Measurements from ENCODE around the gene RBMS1. TPM values are rescaled to one million over a fixed set of nuclear protein-coding genes. Genes with fewer than 3 reads are reported as not detected.

The RBMS1 gene
- total RNA-seq, 1 experiment from 2014 or later = 77.5 TPM

DNA sequence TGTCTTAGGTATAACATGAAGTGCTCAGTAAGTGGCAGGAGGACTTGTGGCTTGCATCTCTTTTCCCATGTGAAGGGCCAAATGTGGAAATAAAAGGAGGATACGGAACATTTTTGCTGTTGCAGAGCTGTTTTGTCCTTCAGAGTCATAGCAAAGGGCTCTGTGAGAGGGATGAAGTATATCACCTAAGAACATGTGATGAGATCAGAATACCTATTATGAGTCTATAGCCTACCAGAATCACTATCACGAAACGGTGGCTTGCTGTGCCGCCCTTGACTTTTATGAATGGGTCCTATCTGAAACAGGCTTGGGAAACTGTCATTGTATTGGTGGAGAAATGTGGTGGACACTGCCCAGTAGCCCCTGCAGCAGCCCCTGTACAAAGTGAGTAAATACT lies 226.6 kb downstream of the RBMS1 start:
- Histone ChIP-seq H2BK5ac (ENCODE audit: insufficient read length, low read length) (no peak overlapping the region), H3K79me2 (ENCODE audit: insufficient read depth, low read length) (no peaks in the 10 kb centered on the region), H2BK15ac (ENCODE audit: low read depth, low read length) (no peak overlapping the region), H4K20me1 (ENCODE audit: control insufficient read depth, insufficient read depth, insufficient read length) (no peaks in the 10 kb centered on the region), H3K27me3 (ENCODE audit: insufficient read depth, low read length) (no peaks in the 10 kb centered on the region; the same call in 1 of the 2 replicates), H4K5ac (ENCODE audit: insufficient read length, low read depth, low read length) (no peak overlapping the region), H3T11ph (ENCODE audit: low read length) (no peak overlapping the region), H3K79me1 (ENCODE audit: insufficient read depth, low read depth, low read length, poor library complexity, severe bottlenecking) (no peaks in the 10 kb centered on the region), H3K23me2 (ENCODE audit: insufficient read length, low read depth, low read length, poor library complexity, severe bottlenecking) (peaks cover 5% of the 10 kb centered on the region), H2BK20ac (ENCODE audit: low read depth, low read length, poor library complexity, severe bottlenecking) (no peak overlapping the region), H2BK12ac (ENCODE audit: insufficient read length, low read depth, low read length) (no peak overlapping the region), H3K9ac (ENCODE audit: extremely low read depth, insufficient read length, low read length) (no peak overlapping the region), H4K91ac (ENCODE audit: insufficient read length, low read depth, low read length) (no peak overlapping the region), H3K56ac (ENCODE audit: insufficient read length, low read depth, low read length) (no peak overlapping the region), H2AK5ac (ENCODE audit: insufficient read length, low read length) (no peak overlapping the region), H2BK120ac (ENCODE audit: low read depth, low read length, poor library complexity, severe bottlenecking) (no peak overlapping the region), H4K8ac (replicated peaks; ENCODE audit: insufficient read length, low read depth, low read length) (no peak overlapping the region), H3K4ac (ENCODE audit: low read depth, low read length) (no peak overlapping the region), H3K4me2 (ENCODE audit: insufficient read depth, insufficient read length, low read length) (no peak overlapping the region), H3K9me3 (ENCODE audit: control insufficient read depth, low read depth, low read length) (no peaks in the 10 kb centered on the region), H3K23ac (ENCODE audit: insufficient read length, low read depth, low read length) (no peak overlapping the region), H3K18ac (ENCODE audit: insufficient read length, low read depth, low read length) (no peak overlapping the region), H3K4me1 (ENCODE audit: insufficient read depth, low read length) (peaks cover 8% of the 10 kb centered on the region; the same call in 1 of the 2 replicates), H3K27ac (ENCODE audit: insufficient read length, low read depth, low read length) (no peak overlapping the region), H2AFZ (ENCODE audit: low read length) (no peak overlapping the region), H3K14ac (ENCODE audit: insufficient read depth, low read length) (no peak overlapping the region)
- no peak for DNase-seq
- no peak for TF ChIP-seq CTCF (conservative IDR thresholded peaks at IDR 0.05)
- H3K36me3 Mint-ChIP-seq (ENCODE audit: insufficient read depth in 1 of 3, low read depth in 3 of 3) = peaks cover 2 to 6% (median 4%) of the 10 kb centered on the region in 3 experiments; a peak in 5 of 7 replicates
- H3K9me3 Mint-ChIP-seq = no peaks in the 10 kb centered on the region
- peaks cover 19% of the 10 kb centered on the region for H3K27me3 Mint-ChIP-seq (ENCODE audit: low read depth)
- no CpG with 5 or more reads among the region's 4 CpGs for WGBS (ENCODE audit: extremely low coverage, insufficient read length, low lambda C conversion rate)
- H3K27ac Mint-ChIP-seq = no peak overlapping the region
- no peak overlapping the region for H3K4me3 Mint-ChIP-seq
- peaks cover 26 to 27% of the 10 kb centered on the region in 2 experiments for H3K4me1 Mint-ChIP-seq

Measured in H9 (cell line).